Measurements from ENCODE around the gene DAP.

DAP gene

DNA sequence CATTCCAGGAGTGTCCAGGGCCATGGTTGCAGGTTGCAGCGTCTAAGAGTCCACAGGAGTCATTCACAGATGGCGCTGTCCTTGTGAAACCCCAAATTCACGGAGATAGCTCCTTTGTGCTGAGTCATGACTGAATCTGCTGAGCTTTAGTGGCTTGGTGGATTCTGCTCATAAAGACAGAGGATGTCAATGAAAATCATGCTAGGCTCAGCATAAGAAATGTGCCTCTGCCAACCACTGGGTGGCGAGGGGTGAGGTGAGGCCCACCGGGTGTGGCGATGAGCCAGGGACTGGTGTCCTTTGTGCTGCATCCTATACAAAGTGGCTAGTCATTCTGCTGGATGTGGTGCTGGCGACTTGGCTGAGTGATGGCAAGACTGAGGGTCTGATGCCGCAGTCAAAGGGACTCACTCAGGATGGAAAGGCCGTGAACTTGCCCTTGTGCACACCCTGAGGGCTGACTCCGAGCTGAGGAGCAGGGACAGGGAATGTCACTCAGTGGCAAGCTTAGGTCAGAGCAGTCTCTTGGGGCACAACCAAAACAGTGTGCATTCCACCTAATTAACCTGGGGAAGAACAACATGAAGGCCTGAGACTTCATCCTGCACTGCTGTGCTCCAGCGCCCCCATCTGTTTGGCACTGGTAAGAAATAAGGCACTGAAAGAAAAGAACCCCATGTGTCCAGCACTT lies 71.5 kb downstream of the DAP start:
- Histone ChIP-seq H3K4me1 (peaks cover 11% of the 10 kb centered on the region), H3K27me3 (no peaks in the 10 kb centered on the region), H3K4me3 (ENCODE audit: low read depth, low read length) (no peak overlapping the region), H3K9me3 (no peaks in the 10 kb centered on the region), H3K36me3 (no peaks in the 10 kb centered on the region)
- peak; percentile 70 for DNase-seq
- peak; percentile 64 for TF ChIP-seq CTCF (IDR thresholded peaks at IDR 0.05; ENCODE audit: low read depth, low read length)

GRCh38 chr5:10688651-10689171 lies 72.3 kb downstream of the DAP start:
- no peaks in the 10 kb centered on the region for H3K9me3 ChIP-seq
- H3K36me3 ChIP-seq = no peaks in the 10 kb centered on the region
- H3K4me1 ChIP-seq = peaks cover 11% of the 10 kb centered on the region
- DNase-seq = no peak
- no peak overlapping the region for H3K4me3 ChIP-seq (ENCODE audit: low read depth, low read length)
- TF ChIP-seq CTCF (IDR thresholded peaks at IDR 0.05; ENCODE audit: low read depth, low read length) = no peak
- no peaks in the 10 kb centered on the region for H3K27me3 ChIP-seq

DNA sequence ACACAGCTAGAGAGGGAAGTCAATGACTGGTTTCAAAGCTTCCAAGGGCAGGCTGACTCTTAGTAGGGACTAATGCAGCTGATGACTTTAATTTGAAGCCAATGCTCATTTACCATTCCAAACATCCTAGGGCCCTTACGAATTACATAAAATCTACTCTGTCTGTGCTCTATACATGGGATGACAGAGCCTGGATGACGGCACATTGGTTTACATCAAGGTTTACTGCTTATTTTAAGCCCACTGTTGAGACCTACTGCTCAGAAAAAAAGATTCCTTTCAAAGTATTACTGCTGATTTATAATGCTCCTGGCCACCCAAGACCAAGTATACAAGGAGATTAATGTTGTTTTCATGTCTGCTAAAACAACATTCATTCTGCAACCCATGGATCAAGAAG lies 74.1 kb downstream of the DAP start:
- Histone ChIP-seq H3K9me3 (no peaks in the 10 kb centered on the region), H3K4me3 (ENCODE audit: low read depth, low read length) (no peak overlapping the region), H3K36me3 (no peaks in the 10 kb centered on the region), H3K4me1 (peaks cover 11% of the 10 kb centered on the region), H3K27me3 (no peaks in the 10 kb centered on the region)
- DNase-seq = no peak
- no peak for TF ChIP-seq CTCF (IDR thresholded peaks at IDR 0.05; ENCODE audit: low read depth, low read length)

DNA sequence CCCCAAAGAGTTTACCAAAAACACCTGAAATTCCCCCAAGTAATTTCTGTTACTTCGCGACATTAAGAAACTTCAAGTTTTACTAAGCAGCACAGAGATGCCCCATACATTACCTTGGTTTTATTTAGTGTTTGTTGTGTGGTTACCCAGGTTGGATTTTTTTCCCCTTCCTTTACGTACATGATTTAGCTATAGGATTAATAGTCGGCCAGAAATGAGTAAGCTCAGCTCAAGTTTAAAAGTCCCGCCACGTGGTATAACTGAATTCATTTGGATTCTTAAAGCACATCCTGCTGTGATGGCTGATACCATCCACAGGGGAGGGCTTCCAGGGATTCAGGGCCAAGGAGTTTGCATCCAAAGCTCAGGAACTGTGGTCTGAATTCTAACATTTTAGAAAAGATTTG lies 75.9 kb downstream of the DAP start:
- no peak overlapping the region for H3K4me3 ChIP-seq (ENCODE audit: low read depth, low read length)
- DNase-seq = no peak
- H3K36me3 ChIP-seq = no peaks in the 10 kb centered on the region
- TF ChIP-seq CTCF (IDR thresholded peaks at IDR 0.05; ENCODE audit: low read depth, low read length) = no peak
- peaks cover 11% of the 10 kb centered on the region for H3K4me1 ChIP-seq
- H3K27me3 ChIP-seq = no peaks in the 10 kb centered on the region
- H3K9me3 ChIP-seq = no peaks in the 10 kb centered on the region

- Histone ChIP-seq H3K36me3 (no peaks in the 10 kb centered on the region), H3K27me3 (no peaks in the 10 kb centered on the region), H3K4me3 (ENCODE audit: low read depth, low read length) (no peak overlapping the region), H3K9me3 (no peaks in the 10 kb centered on the region), H3K4me1 (peaks cover 8% of the 10 kb centered on the region)
- TF ChIP-seq CTCF (IDR thresholded peaks at IDR 0.05; ENCODE audit: low read depth, low read length) = no peak
- no peak for DNase-seq
Observed at GRCh38 chr5:10684303-10685086, 76.5 kb downstream of the DAP start.

Measured in BE2C (cell line).